CD4-positive, alpha-beta memory T cell (primary cell): ENCODE measurements around the gene CACNA1G. TPM values are rescaled to one million over a fixed set of nuclear protein-coding genes. Genes with fewer than 3 reads are reported as not detected.

Source experiments
- CTCF ChIA-PET: fragments of 350-600 bp; sonication (Branson Sonifier 250); formaldehyde crosslinking; loops from one replicate; lab custom pipeline; 2021; ENCODE audit warnings: inconsistent platforms; ENCODE audit not compliant: partially characterized antibody; lab: Charles Lee
- POLR2A ChIA-PET: fragments of 350-600 bp; sonication (Branson Sonifier 250); formaldehyde crosslinking; loops from one replicate; lab custom pipeline; 2021; ENCODE audit not compliant: partially characterized antibody; lab: Charles Lee
- DNase-seq, 5 donors: peaks; one replicate each; pipeline versions ENCODE4 v3.0.0 to v3.0.0-alpha.2; 2020 to 2022; ENCODE audit warnings: mixed read lengths in 1 of 5
- H3K27ac ChIP-seq: one replicate; pipeline ENCODE4 v1.7.0; 2013; ENCODE audit warnings: low read depth, low read length
- H3K27me3 ChIP-seq: 2 replicates; pipeline ENCODE4 v1.7.0; 2013; ENCODE audit warnings: mild to moderate bottlenecking, low read length, moderate library complexity; ENCODE audit not compliant: insufficient read depth
- H3K36me3 ChIP-seq: 2 replicates; pipeline ENCODE4 v1.7.0; 2013; ENCODE audit warnings: mild to moderate bottlenecking, low read length, moderate library complexity; ENCODE audit not compliant: insufficient read depth
- H3K4me1 ChIP-seq: 2 replicates; pipeline ENCODE4 v1.7.0; 2013; ENCODE audit warnings: mild to moderate bottlenecking, low read length, moderate library complexity; ENCODE audit not compliant: insufficient read depth
- H3K4me3 ChIP-seq, 2 donors: one replicate each; pipeline ENCODE4 v1.7.0; 2013; ENCODE audit warnings: low read length in 2 of 2, mild to moderate bottlenecking in 1 of 2
- H3K9me3 ChIP-seq, 2 donors: one replicate each; pipeline ENCODE4 v1.7.0; 2013; ENCODE audit warnings: low read length in 2 of 2, control low read depth in 1 of 2; ENCODE audit not compliant: control insufficient read depth in 1 of 2
- H3K27ac Mint-ChIP-seq, 7 donors: one replicate each; pipeline ENCODE4 v1.8.0; 2020 to 2021; ENCODE audit warnings: mixed read lengths in 7 of 7, mild to moderate bottlenecking in 6 of 7, inconsistent platforms in 3 of 7, moderate library complexity in 3 of 7
- H3K27me3 Mint-ChIP-seq, 2 donors: one replicate each; pipeline ENCODE4 v1.8.0; 2020 to 2021; ENCODE audit warnings: mixed read lengths in 2 of 2
- H3K36me3 Mint-ChIP-seq, 2 donors: one replicate each; pipeline ENCODE4 v1.8.0; 2020 to 2021; ENCODE audit warnings: mixed read lengths in 2 of 2, inconsistent platforms in 1 of 2, mild to moderate bottlenecking in 1 of 2
- H3K4me1 Mint-ChIP-seq, 4 donors: one replicate each; pipeline ENCODE4 v1.8.0; 2020 to 2021; ENCODE audit warnings: mixed read lengths in 4 of 4, mild to moderate bottlenecking in 1 of 4
- H3K4me3 Mint-ChIP-seq, 8 donors: one replicate each; pipeline ENCODE4 v1.8.0; 2020 to 2021; ENCODE audit warnings: mixed read lengths in 8 of 8, mild to moderate bottlenecking in 7 of 8, moderate library complexity in 6 of 8, inconsistent platforms in 3 of 8
- H3K9me3 Mint-ChIP-seq, 8 donors: one replicate each; pipeline ENCODE4 v1.8.0; 2020 to 2021; ENCODE audit warnings: mixed read lengths in 8 of 8, mild to moderate bottlenecking in 5 of 8, inconsistent platforms in 3 of 8, moderate library complexity in 1 of 8
- intact Hi-C: fragments of 100-400 bp; cut with micrococcal nuclease; formaldehyde crosslinking; loops from one replicate; pipeline ENCODE4 v1.15.1; 2023
- polyA plus RNA-seq, 2 donors: library from polyadenylated mRNA; unstranded; fragments of 300-500 nt; fragmentation: Illumina TruSeq; gene quantifications; one replicate each; pipeline ENCODE4 v1.2.3, GENCODE V29; 2021
- total RNA-seq, 2 experiments: library from RNA; stranded (reverse); gene quantifications; one replicate each; pipeline ENCODE4 v1.2.3, GENCODE V29; 2021

Gene CACNA1G
- total and polyA plus RNA-seq, 4 experiments from 2014 or later = not detected

DNA sequence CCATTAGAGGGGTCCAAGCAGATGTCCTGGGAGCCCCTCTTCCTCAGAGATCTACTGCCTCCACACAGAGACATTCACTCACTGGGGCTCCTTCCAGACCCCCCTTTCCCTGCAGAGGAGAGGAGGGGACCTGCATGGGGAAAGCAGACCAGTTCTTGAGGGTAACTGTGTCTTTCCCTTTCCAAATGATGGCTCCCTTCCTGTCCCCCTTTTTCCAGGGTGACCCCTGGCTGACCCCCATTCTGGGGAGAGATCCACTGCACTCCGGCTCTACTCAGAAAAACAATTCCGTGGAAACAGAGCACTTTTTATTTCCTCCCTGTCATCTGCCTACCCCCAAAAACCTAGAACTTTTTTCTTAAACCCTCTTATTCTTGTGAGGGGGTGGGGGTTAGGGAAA is 6.4 kb downstream of the CACNA1G start:
- no peaks in the 10 kb centered on the region for H3K9me3 Mint-ChIP-seq
- peaks cover 21% of the 10 kb centered on the region for H3K27me3 ChIP-seq

DNA sequence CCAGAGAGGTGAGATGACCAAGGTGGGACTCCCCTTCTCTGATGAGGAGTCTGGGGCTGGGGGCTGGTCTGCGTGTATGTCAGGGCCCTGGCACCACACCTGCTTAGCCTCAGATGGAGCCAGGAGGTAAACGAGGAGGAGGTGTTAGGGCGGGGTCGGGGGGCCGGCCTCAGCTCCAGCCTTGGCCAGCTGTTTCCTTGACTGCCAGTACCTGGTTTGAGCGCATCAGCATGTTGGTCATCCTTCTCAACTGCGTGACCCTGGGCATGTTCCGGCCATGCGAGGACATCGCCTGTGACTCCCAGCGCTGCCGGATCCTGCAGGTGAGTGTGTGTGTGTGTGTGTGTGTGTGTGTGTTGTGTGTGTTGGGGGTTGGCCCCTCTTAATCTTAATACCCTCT is 8.1 kb downstream of the CACNA1G start:
- Histone ChIP-seq H3K4me1 (peaks cover 14% of the 10 kb centered on the region), H3K27ac (no peak overlapping the region), H3K4me3 (no peak overlapping the region), H3K27me3 (peaks cover 10% of the 10 kb centered on the region), H3K9me3 (no peaks in the 10 kb centered on the region), H3K36me3 (no peaks in the 10 kb centered on the region)
- ChIA-PET CTCF (no interaction called here), POLR2A (no interaction called here)
- Mint-ChIP-seq H3K27me3 (peaks cover 29 to 38% of the 10 kb centered on the region in 2 donors), H3K27ac (no peak overlapping the region), H3K4me3 (no peak overlapping the region), H3K4me1 (peaks cover 5 to 20% (median 11%) of the 10 kb centered on the region in 4 donors), H3K9me3 (no peaks in the 10 kb centered on the region), H3K36me3 (no peaks in the 10 kb centered on the region)
- intact Hi-C loops = no loop called here
- no peak for DNase-seq

More for the DNA sequence above, 6.4 kb downstream of the CACNA1G start:
- Mint-ChIP-seq H3K4me1 (peaks cover 9 to 27% (median 17%) of the 10 kb centered on the region in 4 donors), H3K27me3 (peaks cover 35 to 42% of the 10 kb centered on the region in 2 donors), H3K4me3 (no peak overlapping the region), H3K27ac (peak overlapping the region in 2 of 7 donors; percentile 31 to 74), H3K36me3 (no peaks in the 10 kb centered on the region)
- no peak for DNase-seq
- H3K9me3 ChIP-seq = no peaks in the 10 kb centered on the region
- no peak overlapping the region for H3K4me3 ChIP-seq
- ChIA-PET CTCF (no interaction called here), POLR2A (no interaction called here)
- intact Hi-C loops = no loop called here
- peaks cover 21% of the 10 kb centered on the region for H3K4me1 ChIP-seq
- no peaks in the 10 kb centered on the region for H3K36me3 ChIP-seq
- H3K27ac ChIP-seq = no peak overlapping the region

DNA sequence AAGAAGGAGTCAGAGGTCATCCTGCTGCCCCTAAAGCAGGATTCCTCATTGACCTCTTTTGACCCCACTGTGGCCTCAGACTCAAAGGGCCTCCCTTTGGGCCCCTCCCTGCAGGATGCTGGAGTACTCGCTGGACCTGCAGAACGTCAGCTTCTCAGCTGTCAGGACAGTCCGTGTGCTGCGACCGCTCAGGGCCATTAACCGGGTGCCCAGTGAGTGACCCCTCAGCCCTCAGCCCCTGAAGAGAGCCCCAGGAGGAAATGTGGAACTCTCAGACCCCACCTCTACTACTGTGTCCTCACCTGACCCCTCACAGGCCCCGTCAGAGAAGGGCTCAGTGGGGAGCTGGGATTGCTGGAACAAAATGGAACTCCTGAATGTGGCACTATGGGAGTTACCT is 9.1 kb downstream of the CACNA1G start:
- Histone ChIP-seq H3K27me3 (peaks cover 10% of the 10 kb centered on the region), H3K4me1 (peaks cover 14% of the 10 kb centered on the region), H3K4me3 (no peak overlapping the region), H3K9me3 (no peaks in the 10 kb centered on the region), H3K36me3 (no peaks in the 10 kb centered on the region), H3K27ac (no peak overlapping the region)
- Mint-ChIP-seq H3K27ac (no peak overlapping the region), H3K4me1 (peaks cover 5 to 16% (median 10%) of the 10 kb centered on the region in 4 donors), H3K9me3 (no peaks in the 10 kb centered on the region), H3K27me3 (peaks cover 26 to 35% of the 10 kb centered on the region in 2 donors), H3K4me3 (no peak overlapping the region), H3K36me3 (no peaks in the 10 kb centered on the region)
- ChIA-PET POLR2A (no interaction called here), CTCF (no interaction called here)
- no peak for DNase-seq
- intact Hi-C loops = no loop called here

DNA sequence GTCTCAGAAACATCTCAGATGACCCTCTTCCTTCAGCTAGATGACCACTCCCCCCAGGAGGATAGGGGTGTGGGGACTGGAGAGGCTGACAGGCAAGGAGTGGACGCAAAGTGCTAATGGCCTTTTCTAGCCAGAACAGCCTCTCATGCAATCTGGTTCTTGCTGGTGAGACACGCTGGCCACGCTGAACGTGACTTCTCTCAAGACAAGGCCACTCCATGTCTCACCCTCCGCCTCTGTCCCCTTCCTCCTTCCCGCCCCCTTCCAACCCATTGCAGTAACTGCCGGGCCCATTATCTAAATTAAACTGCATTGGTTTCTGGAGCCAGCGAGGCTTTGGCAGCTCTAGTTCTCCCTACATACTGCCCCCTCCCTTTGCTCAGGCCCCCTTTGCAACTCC is 9.5 kb downstream of the CACNA1G start:
- no peak for DNase-seq
- CTCF ChIA-PET = no interaction called here
- peaks cover 10% of the 10 kb centered on the region for H3K27me3 ChIP-seq
- no peaks in the 10 kb centered on the region for H3K36me3 ChIP-seq
- H3K27me3 Mint-ChIP-seq = peaks cover 25 to 32% of the 10 kb centered on the region in 2 donors
- H3K9me3 ChIP-seq = no peaks in the 10 kb centered on the region
- POLR2A ChIA-PET = no interaction called here
- no peaks in the 10 kb centered on the region for H3K9me3 Mint-ChIP-seq
- H3K4me1 Mint-ChIP-seq = peaks cover 3 to 16% (median 7%) of the 10 kb centered on the region in 4 donors
- H3K4me1 ChIP-seq = peaks cover 12% of the 10 kb centered on the region
- no peak overlapping the region for H3K4me3 ChIP-seq
- H3K36me3 Mint-ChIP-seq = no peaks in the 10 kb centered on the region
- intact Hi-C loops = no loop called here
- H3K4me3 Mint-ChIP-seq = no peak overlapping the region
- H3K27ac ChIP-seq = no peak overlapping the region
- H3K27ac Mint-ChIP-seq = peak overlapping the region in 1 of 7 donors; percentile 22

DNA sequence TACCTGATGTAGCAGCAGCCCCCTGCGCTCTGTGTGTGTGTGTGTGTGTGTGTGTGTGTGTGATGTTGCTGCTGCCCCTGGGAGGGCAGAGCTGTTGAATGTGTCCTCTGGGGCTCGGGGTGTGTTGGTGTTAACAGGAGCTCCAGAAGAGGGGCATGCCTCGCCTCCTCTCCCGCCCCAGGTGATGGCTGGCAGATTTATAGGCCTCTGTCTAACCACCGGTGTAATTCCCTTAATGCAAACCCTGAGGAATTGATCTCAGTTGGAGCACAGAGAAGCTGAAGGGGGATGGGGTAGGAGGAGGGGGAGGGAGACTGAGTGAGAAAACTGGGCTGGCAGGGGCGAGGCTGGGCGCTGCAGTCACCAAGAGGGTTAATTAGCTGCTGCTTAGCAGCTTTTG is 10.0 kb downstream of the CACNA1G start:
- H3K4me3 Mint-ChIP-seq = no peak overlapping the region
- peaks cover 3 to 13% (median 5%) of the 10 kb centered on the region in 4 donors for H3K4me1 Mint-ChIP-seq
- Histone ChIP-seq H3K9me3 (no peaks in the 10 kb centered on the region), H3K36me3 (no peaks in the 10 kb centered on the region), H3K4me3 (no peak overlapping the region), H3K27ac (no peak overlapping the region), H3K4me1 (peaks cover 7% of the 10 kb centered on the region), H3K27me3 (peaks cover 10% of the 10 kb centered on the region)
- CTCF ChIA-PET = no interaction called here
- DNase-seq = no peak
- H3K27ac Mint-ChIP-seq = no peak overlapping the region
- H3K27me3 Mint-ChIP-seq = peaks cover 23 to 28% of the 10 kb centered on the region in 2 donors
- POLR2A ChIA-PET = no interaction called here
- H3K36me3 Mint-ChIP-seq = no peaks in the 10 kb centered on the region
- no peaks in the 10 kb centered on the region for H3K9me3 Mint-ChIP-seq
- intact Hi-C loops = no loop called here

DNA sequence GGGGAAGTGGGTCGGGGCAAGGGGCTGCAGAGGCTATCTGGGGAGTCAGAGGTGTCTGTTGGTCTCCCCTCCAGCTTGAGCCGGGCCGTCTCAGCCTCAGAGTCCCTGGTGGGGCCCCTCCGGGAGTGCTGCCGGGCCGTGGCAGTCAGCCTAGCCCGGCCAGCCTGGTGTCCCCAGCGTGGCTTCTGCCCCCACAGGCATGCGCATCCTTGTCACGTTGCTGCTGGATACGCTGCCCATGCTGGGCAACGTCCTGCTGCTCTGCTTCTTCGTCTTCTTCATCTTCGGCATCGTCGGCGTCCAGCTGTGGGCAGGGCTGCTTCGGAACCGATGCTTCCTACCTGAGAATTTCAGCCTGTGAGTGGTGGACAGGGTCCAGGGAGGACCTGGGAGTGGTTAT is 11.2 kb downstream of the CACNA1G start:
- Histone ChIP-seq H3K4me1 (no peaks in the 10 kb centered on the region), H3K27me3 (peaks cover under 1% of the 10 kb centered on the region), H3K27ac (no peak overlapping the region), H3K4me3 (no peak overlapping the region), H3K36me3 (no peaks in the 10 kb centered on the region), H3K9me3 (no peaks in the 10 kb centered on the region)
- no peak overlapping the region for H3K27ac Mint-ChIP-seq
- intact Hi-C loops = no loop called here
- peaks cover 0 to 2% (median 0%) of the 10 kb centered on the region in 4 donors for H3K4me1 Mint-ChIP-seq
- no peaks in the 10 kb centered on the region for H3K36me3 Mint-ChIP-seq
- no peaks in the 10 kb centered on the region for H3K9me3 Mint-ChIP-seq
- ChIA-PET POLR2A (no interaction called here), CTCF (interaction anchor here (0.6 kb wide), 1 partner anchor 721 kb away, joined by 4 read pairs; no protein-coding TSS in a partner anchor)
- DNase-seq = no peak
- no peak overlapping the region for H3K4me3 Mint-ChIP-seq
- H3K27me3 Mint-ChIP-seq = peaks cover 14 to 20% of the 10 kb centered on the region in 2 donors

DNA sequence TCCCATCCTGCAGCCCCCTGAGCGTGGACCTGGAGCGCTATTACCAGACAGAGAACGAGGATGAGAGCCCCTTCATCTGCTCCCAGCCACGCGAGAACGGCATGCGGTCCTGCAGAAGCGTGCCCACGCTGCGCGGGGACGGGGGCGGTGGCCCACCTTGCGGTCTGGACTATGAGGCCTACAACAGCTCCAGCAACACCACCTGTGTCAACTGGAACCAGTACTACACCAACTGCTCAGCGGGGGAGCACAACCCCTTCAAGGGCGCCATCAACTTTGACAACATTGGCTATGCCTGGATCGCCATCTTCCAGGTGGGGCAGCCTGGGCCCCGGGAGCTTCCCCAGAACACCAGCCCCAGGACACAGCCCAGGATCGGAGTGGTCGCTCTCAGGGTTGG is 12.0 kb downstream of the CACNA1G start:
- Histone ChIP-seq H3K36me3 (no peaks in the 10 kb centered on the region), H3K27ac (no peak overlapping the region), H3K4me1 (no peaks in the 10 kb centered on the region), H3K9me3 (no peaks in the 10 kb centered on the region), H3K4me3 (no peak overlapping the region), H3K27me3 (no peaks in the 10 kb centered on the region)
- Mint-ChIP-seq H3K4me1 (no peaks in the 10 kb centered on the region), H3K27ac (no peak overlapping the region), H3K9me3 (no peaks in the 10 kb centered on the region), H3K27me3 (peaks cover 11 to 16% of the 10 kb centered on the region in 2 donors), H3K4me3 (no peak overlapping the region), H3K36me3 (no peaks in the 10 kb centered on the region)
- intact Hi-C loops = no loop called here
- ChIA-PET POLR2A (no interaction called here), CTCF (no interaction called here)
- DNase-seq = no peak
